Karpas-422 (cell line): ENCODE data around the gene FBXO4. TPM values are rescaled to one million over a fixed set of nuclear protein-coding genes. Genes with fewer than 3 reads are reported as not detected.

Experiments used
- DNase-seq: peaks from one replicate; pipeline ENCODE4 v3.0.0-alpha.2; 2015
- H2AFZ ChIP-seq: fragments of 200-600 bp; sonication (generic); 2 replicates; pipeline ENCODE4 v1.6.1; 2014; ENCODE audit warnings: antibody characterized with exemption, low read length, mixed read lengths
- H3K27ac ChIP-seq: fragments of 200-600 bp; sonication (generic); 2 replicates; pipeline ENCODE4 v1.5.1; 2014; ENCODE audit warnings: mild to moderate bottlenecking, low read length, moderate library complexity
- H3K27me3 ChIP-seq: fragments of 200-600 bp; sonication (generic); 2 replicates; pipeline ENCODE4 v1.6.1; 2014; ENCODE audit warnings: low read length, mixed read lengths
- H3K36me3 ChIP-seq: fragments of 200-600 bp; sonication (generic); 2 replicates; pipeline ENCODE4 v1.6.1; 2014; ENCODE audit warnings: low read length, mixed read lengths; ENCODE audit not compliant: insufficient read depth
- H3K4me1 ChIP-seq: fragments of 200-600 bp; sonication (generic); 2 replicates; pipeline ENCODE4 v1.6.1; 2014; ENCODE audit warnings: mild to moderate bottlenecking, low read length, mixed read lengths
- H3K4me2 ChIP-seq: fragments of 200-600 bp; sonication (generic); 2 replicates; pipeline ENCODE4 v1.6.1; 2014; ENCODE audit warnings: low read length, low read depth, mild to moderate bottlenecking; ENCODE audit not compliant: poor library complexity, severe bottlenecking
- H3K4me3 ChIP-seq: fragments of 200-600 bp; sonication (generic); 2 replicates; pipeline ENCODE4 v1.5.1; 2014; ENCODE audit warnings: mild to moderate bottlenecking, antibody characterized with exemption, low read length, mixed read lengths
- H3K79me2 ChIP-seq: fragments of 200-600 bp; sonication (generic); 2 replicates; pipeline ENCODE4 v1.6.1; 2014; ENCODE audit warnings: mild to moderate bottlenecking, low read length, mixed read lengths
- H3K9ac ChIP-seq: fragments of 200-600 bp; sonication (generic); 2 replicates; pipeline ENCODE4 v1.6.0; 2014; ENCODE audit warnings: low read length
- H3K9me2 ChIP-seq: fragments of 200-600 bp; sonication (generic), shearing (Covaris generic); replicated peaks from 2 replicates; pipeline ENCODE4 v1.6.0; 2014; ENCODE audit warnings: mild to moderate bottlenecking, low read length, moderate library complexity; ENCODE audit not compliant: insufficient read depth
- H3K9me3 ChIP-seq: fragments of 300-700, 200-600 bp; sonication (generic); 2 replicates; pipeline ENCODE4 v1.6.1; 2014; ENCODE audit warnings: low read length, mixed read lengths
- H4K20me1 ChIP-seq: fragments of 200-600 bp; sonication (generic); 2 replicates; pipeline ENCODE4 v1.6.1; 2014; ENCODE audit warnings: mild to moderate bottlenecking, antibody characterized with exemption, low read length, low read depth; ENCODE audit not compliant: insufficient read depth
- total RNA-seq: library from RNA; depleted of rRNA; stranded (reverse); fragments of >200 nt; shearing (Covaris generic); gene quantifications from 2 replicates; pipeline ENCODE4 v1.2.3, GENCODE V29; 2014; ENCODE audit warnings: low replicate concordance

The FBXO4 gene
- total RNA-seq, 1 experiment from 2014 or later, result 48.4 TPM

GRCh38 chr5:41906151-41906550 lies 18.9 kb upstream of the FBXO4 start:
- no peak overlapping the region for H2AFZ ChIP-seq
- no peak overlapping the region for H3K9ac ChIP-seq
- no peaks in the 10 kb centered on the region for H3K9me2 ChIP-seq
- no peaks in the 10 kb centered on the region for H3K27me3 ChIP-seq
- H3K4me1 ChIP-seq, result peaks cover 31% of the 10 kb centered on the region
- peaks cover 42% of the 10 kb centered on the region for H3K36me3 ChIP-seq
- H3K27ac ChIP-seq, result no peak overlapping the region
- H3K79me2 ChIP-seq, result peaks cover 58% of the 10 kb centered on the region
- peak overlapping the region; percentile 97 for H3K4me2 ChIP-seq
- H4K20me1 ChIP-seq, result no peaks in the 10 kb centered on the region; the same call in 1 of the 2 replicates
- no peaks in the 10 kb centered on the region for H3K9me3 ChIP-seq
- no peak overlapping the region for H3K4me3 ChIP-seq
- DNase-seq, result no peak

GRCh38 chr5:41908374-41909079 lies 16.6 kb upstream of the FBXO4 start:
- H4K20me1 ChIP-seq, result no peaks in the 10 kb centered on the region; the same call in 1 of the 2 replicates
- peaks cover 23% of the 10 kb centered on the region for H3K4me1 ChIP-seq
- no peak overlapping the region for H2AFZ ChIP-seq
- no peak overlapping the region for H3K9ac ChIP-seq
- no peak overlapping the region for H3K27ac ChIP-seq
- no peaks in the 10 kb centered on the region for H3K27me3 ChIP-seq
- no peak overlapping the region for H3K4me3 ChIP-seq
- DNase-seq, result no peak
- H3K9me3 ChIP-seq, result no peaks in the 10 kb centered on the region
- peaks cover 64% of the 10 kb centered on the region for H3K36me3 ChIP-seq
- H3K4me2 ChIP-seq, result no peak overlapping the region
- no peaks in the 10 kb centered on the region for H3K9me2 ChIP-seq
- H3K79me2 ChIP-seq, result peaks cover 58% of the 10 kb centered on the region

GRCh38 chr5:41918105-41918504 lies 7.0 kb upstream of the FBXO4 start:
- no peak for DNase-seq
- Histone ChIP-seq H3K9me3 (no peaks in the 10 kb centered on the region), H2AFZ (no peak overlapping the region), H3K4me1 (peaks cover 36% of the 10 kb centered on the region), H3K27me3 (no peaks in the 10 kb centered on the region), H3K9ac (no peak overlapping the region), H3K27ac (no peak overlapping the region), H4K20me1 (no peaks in the 10 kb centered on the region), H3K9me2 (no peaks in the 10 kb centered on the region), H3K4me2 (no peak overlapping the region), H3K4me3 (no peak overlapping the region), H3K36me3 (peaks cover 78% of the 10 kb centered on the region), H3K79me2 (peaks cover 34% of the 10 kb centered on the region)

GRCh38 chr5:41921166-41921565 lies 3.9 kb upstream of the FBXO4 start:
- Histone ChIP-seq H3K27ac (peak overlapping the region; percentile 51), H3K4me3 (no peak overlapping the region), H3K4me1 (peaks cover 60% of the 10 kb centered on the region), H3K27me3 (no peaks in the 10 kb centered on the region), H3K36me3 (peaks cover 55% of the 10 kb centered on the region), H3K9ac (no peak overlapping the region), H3K9me2 (no peaks in the 10 kb centered on the region), H3K9me3 (no peaks in the 10 kb centered on the region), H3K4me2 (peak overlapping the region; percentile 6), H3K79me2 (peaks cover 44% of the 10 kb centered on the region), H2AFZ (no peak overlapping the region), H4K20me1 (no peaks in the 10 kb centered on the region)
- no peak for DNase-seq

GRCh38 chr5:41921874-41922273 lies 3.2 kb upstream of the FBXO4 start:
- Histone ChIP-seq H3K27ac (peak overlapping the region; percentile 51), H4K20me1 (no peaks in the 10 kb centered on the region), H3K9ac (no peak overlapping the region), H3K9me2 (no peaks in the 10 kb centered on the region), H3K4me3 (no peak overlapping the region), H3K27me3 (no peaks in the 10 kb centered on the region), H3K4me1 (peaks cover 66% of the 10 kb centered on the region), H3K9me3 (no peaks in the 10 kb centered on the region), H2AFZ (no peak overlapping the region), H3K36me3 (peaks cover 51% of the 10 kb centered on the region), H3K79me2 (peaks cover 51% of the 10 kb centered on the region), H3K4me2 (no peak overlapping the region)
- DNase-seq, result no peak

GRCh38 chr5:41924526-41924871 lies 582 bp upstream of the FBXO4 start:
- DNase-seq, result peak; percentile 86
- Histone ChIP-seq H3K4me3 (peak overlapping the region; percentile 91), H3K9ac (peak overlapping the region; percentile 97), H3K9me3 (no peaks in the 10 kb centered on the region), H3K79me2 (peaks cover 54% of the 10 kb centered on the region), H3K27me3 (no peaks in the 10 kb centered on the region), H3K4me1 (peaks cover 69% of the 10 kb centered on the region), H3K9me2 (no peaks in the 10 kb centered on the region), H3K4me2 (peak overlapping the region; percentile 91), H2AFZ (peak overlapping the region; percentile 81), H3K27ac (peak overlapping the region; percentile 82), H4K20me1 (no peaks in the 10 kb centered on the region), H3K36me3 (peaks cover 33% of the 10 kb centered on the region)

GRCh38 chr5:41925555-41925951 lies 472 bp downstream of the FBXO4 start:
- H3K4me3 ChIP-seq, result peak overlapping the region; percentile 91
- peak overlapping the region; percentile 82 for H3K27ac ChIP-seq
- no peaks in the 10 kb centered on the region for H3K27me3 ChIP-seq
- peaks cover 30% of the 10 kb centered on the region for H3K36me3 ChIP-seq
- no peaks in the 10 kb centered on the region for H3K9me3 ChIP-seq
- peaks cover 44% of the 10 kb centered on the region for H3K79me2 ChIP-seq
- H4K20me1 ChIP-seq, result no peaks in the 10 kb centered on the region
- H3K9me2 ChIP-seq, result no peaks in the 10 kb centered on the region
- H3K4me2 ChIP-seq, result peak overlapping the region; percentile 91
- DNase-seq, result peak; percentile 79
- peak overlapping the region; percentile 81; the same call in 1 of the 2 replicates for H2AFZ ChIP-seq
- peak overlapping the region; percentile 97 for H3K9ac ChIP-seq
- peaks cover 59% of the 10 kb centered on the region for H3K4me1 ChIP-seq

GRCh38 chr5:41927604-41928003 lies 2.5 kb downstream of the FBXO4 start:
- H3K4me3 ChIP-seq, result no peak overlapping the region
- peaks cover 27% of the 10 kb centered on the region for H3K36me3 ChIP-seq
- peaks cover 40% of the 10 kb centered on the region for H3K4me1 ChIP-seq
- peaks cover 37% of the 10 kb centered on the region for H3K79me2 ChIP-seq
- H3K9me3 ChIP-seq, result no peaks in the 10 kb centered on the region
- no peaks in the 10 kb centered on the region for H3K27me3 ChIP-seq
- no peak for DNase-seq
- no peaks in the 10 kb centered on the region for H4K20me1 ChIP-seq
- no peak overlapping the region for H2AFZ ChIP-seq
- no peak overlapping the region for H3K4me2 ChIP-seq
- H3K9ac ChIP-seq, result no peak overlapping the region
- 0 out of 2 replicates have a peak, but pooled peaks cover 7% of the 10 kb centered on the region for H3K9me2 ChIP-seq
- no peak overlapping the region for H3K27ac ChIP-seq
